Neural cell (in vitro differentiated cells): ENCODE measurements around the gene MSL2.
"Not testable (repeated sequence)": the region's sequence is repeated elsewhere in the genome, so short reads cannot be mapped to it uniquely, and the experiment has no call there.

Experiments used
- CTCF ChIP-seq: fragments of 450-650 bp; IDR thresholded peaks from 2 replicates; pipeline ENCODE4 v1.5.1; 2014; ENCODE audit warnings: antibody characterized with exemption, mild to moderate bottlenecking, moderate library complexity; ENCODE audit not compliant: poor library complexity, severe bottlenecking
- EZH2 ChIP-seq: fragments of 200-600, 300-800 bp; shearing (Covaris generic), sonication (generic); IDR thresholded peaks from 2 replicates; pipeline ENCODE4 v1.6.1; 2014; ENCODE audit warnings: antibody characterized with exemption, low read length, borderline replicate concordance, mild to moderate bottlenecking; ENCODE audit not compliant: insufficient read depth, poor library complexity, severe bottlenecking
- MXI1 ChIP-seq: fragments of 450-650 bp; conservative IDR thresholded peaks from 2 replicates; pipeline ENCODE4 v1.6.1; 2014; ENCODE audit warnings: antibody characterized with exemption, mild to moderate bottlenecking; ENCODE audit not compliant: poor library complexity, severe bottlenecking
- POLR2AphosphoS5 ChIP-seq: IDR thresholded peaks from 2 replicates; pipeline ENCODE4 v1.6.1; 2012
- RAD21 ChIP-seq: fragments of 450-650 bp; conservative IDR thresholded peaks from 2 replicates; pipeline ENCODE4 v1.6.1; 2014; ENCODE audit warnings: antibody characterized with exemption, mild to moderate bottlenecking, moderate library complexity
- SMC3 ChIP-seq: fragments of 450-650 bp; conservative IDR thresholded peaks from 2 replicates; pipeline ENCODE4 v1.6.1; 2014; ENCODE audit warnings: antibody characterized with exemption, mild to moderate bottlenecking, moderate library complexity; ENCODE audit not compliant: poor library complexity
- TAF1 ChIP-seq: IDR thresholded peaks from 2 replicates; pipeline ENCODE4 v1.6.1; 2012; ENCODE audit warnings: low read depth
- TF ChIP-seq, protein P1 (sequence below): IDR thresholded peaks from 2 replicates; pipeline ENCODE4 v1.6.1; 2012; ENCODE audit warnings: borderline replicate concordance

- not testable (repeated sequence) for TF ChIP-seq CTCF, POLR2AphosphoS5, TAF1, EZH2, SMC3, MXI1, RAD21
- TF ChIP-seq, protein P1, sequence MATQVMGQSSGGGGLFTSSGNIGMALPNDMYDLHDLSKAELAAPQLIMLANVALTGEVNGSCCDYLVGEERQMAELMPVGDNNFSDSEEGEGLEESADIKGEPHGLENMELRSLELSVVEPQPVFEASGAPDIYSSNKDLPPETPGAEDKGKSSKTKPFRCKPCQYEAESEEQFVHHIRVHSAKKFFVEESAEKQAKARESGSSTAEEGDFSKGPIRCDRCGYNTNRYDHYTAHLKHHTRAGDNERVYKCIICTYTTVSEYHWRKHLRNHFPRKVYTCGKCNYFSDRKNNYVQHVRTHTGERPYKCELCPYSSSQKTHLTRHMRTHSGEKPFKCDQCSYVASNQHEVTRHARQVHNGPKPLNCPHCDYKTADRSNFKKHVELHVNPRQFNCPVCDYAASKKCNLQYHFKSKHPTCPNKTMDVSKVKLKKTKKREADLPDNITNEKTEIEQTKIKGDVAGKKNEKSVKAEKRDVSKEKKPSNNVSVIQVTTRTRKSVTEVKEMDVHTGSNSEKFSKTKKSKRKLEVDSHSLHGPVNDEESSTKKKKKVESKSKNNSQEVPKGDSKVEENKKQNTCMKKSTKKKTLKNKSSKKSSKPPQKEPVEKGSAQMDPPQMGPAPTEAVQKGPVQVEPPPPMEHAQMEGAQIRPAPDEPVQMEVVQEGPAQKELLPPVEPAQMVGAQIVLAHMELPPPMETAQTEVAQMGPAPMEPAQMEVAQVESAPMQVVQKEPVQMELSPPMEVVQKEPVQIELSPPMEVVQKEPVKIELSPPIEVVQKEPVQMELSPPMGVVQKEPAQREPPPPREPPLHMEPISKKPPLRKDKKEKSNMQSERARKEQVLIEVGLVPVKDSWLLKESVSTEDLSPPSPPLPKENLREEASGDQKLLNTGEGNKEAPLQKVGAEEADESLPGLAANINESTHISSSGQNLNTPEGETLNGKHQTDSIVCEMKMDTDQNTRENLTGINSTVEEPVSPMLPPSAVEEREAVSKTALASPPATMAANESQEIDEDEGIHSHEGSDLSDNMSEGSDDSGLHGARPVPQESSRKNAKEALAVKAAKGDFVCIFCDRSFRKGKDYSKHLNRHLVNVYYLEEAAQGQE, result not testable (repeated sequence)
Measured at GRCh38 chr3:136198462-136199078, 2.4 kb upstream of the MSL2 start.
